ENCODE results near the gene PKHD1. TPM values are rescaled to one million over a fixed set of nuclear protein-coding genes. Genes with fewer than 3 reads are reported as not detected.

PKHD1 gene
- not detected for total RNA-seq

DNA sequence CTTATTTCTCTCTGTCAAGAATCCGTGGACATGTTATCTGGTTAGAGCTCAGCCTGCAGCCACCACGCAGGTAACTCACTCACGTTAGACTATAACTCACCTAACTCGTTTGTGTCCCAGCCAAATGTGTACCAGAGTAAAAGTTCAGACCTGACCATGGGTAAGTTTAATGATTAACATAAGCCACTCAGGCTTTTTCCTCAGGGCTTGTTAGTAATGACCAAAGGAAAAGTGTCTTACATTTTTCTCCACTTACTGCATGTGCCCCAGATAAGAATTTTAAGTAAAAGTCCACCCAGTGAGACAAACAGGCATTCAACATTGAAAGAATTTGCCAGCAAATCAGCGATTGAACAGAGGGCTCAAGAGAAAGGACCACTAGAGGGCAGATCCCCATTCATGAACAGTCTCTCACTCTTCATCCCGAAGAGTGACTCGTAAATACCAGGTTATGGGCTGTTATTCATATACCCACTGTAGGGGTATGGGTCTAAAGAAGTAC, at the start of gene PKHD1:
Gene PKHD1 (minus strand): TSS at position 116 of the 502 bp plus-strand sequence. CDS start 2,680 bp downstream, outside the sequence.
- Mint-ChIP-seq H3K4me1 (no peaks in the 10 kb centered on the region), H3K9me3 (ENCODE audit: low read depth) (no peaks in the 10 kb centered on the region), H3K4me3 (no peak within 1 kb of the TSS), H3K36me3 (no peaks in the 10 kb centered on the region), H3K27ac (no peak within 1 kb of the TSS), H3K27me3 (peaks cover 24% of the 10 kb centered on the region)
- no peak for ATAC-seq
- DNase-seq: no peak
- CTCF ChIA-PET: interaction anchor here (0.9 kb wide), 1 partner anchor 24 kb away, joined by 3 read pairs; no protein-coding TSS in a partner anchor

- CTCF ChIA-PET: no interaction called here
- Mint-ChIP-seq H3K27me3 (peaks cover 46% of the 10 kb centered on the region), H3K27ac (no peak overlapping the region), H3K9me3 (ENCODE audit: low read depth) (no peaks in the 10 kb centered on the region), H3K4me1 (no peaks in the 10 kb centered on the region), H3K36me3 (no peaks in the 10 kb centered on the region), H3K4me3 (no peak overlapping the region)
- ATAC-seq (no peak), DNase-seq (no peak)
These were observed 49.6 kb upstream of the PKHD1 start for GRCh38 chr6:52136934-52137467.

DNA sequence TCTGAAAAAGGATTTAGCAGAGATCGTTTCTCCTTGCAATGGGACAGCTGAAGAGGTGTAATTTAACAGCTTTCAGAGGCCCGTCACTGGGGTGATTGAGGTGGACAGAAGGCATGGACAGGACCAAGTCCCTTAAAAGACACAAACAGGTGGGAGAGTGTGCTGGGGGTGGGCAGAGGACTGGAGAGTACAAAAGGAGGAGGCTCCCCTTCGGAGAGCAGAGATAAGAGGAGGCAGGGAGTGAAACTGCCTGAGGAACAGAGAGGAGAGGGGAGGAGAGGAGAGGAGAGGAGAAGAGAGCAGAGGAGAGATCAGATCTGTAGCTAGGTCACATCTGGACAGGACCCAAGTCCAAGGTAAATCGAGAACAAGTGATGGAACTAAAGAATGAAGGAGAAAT, 48.6 kb upstream of the PKHD1 start:
- CTCF ChIA-PET: no interaction called here
- no peak for DNase-seq

DNA sequence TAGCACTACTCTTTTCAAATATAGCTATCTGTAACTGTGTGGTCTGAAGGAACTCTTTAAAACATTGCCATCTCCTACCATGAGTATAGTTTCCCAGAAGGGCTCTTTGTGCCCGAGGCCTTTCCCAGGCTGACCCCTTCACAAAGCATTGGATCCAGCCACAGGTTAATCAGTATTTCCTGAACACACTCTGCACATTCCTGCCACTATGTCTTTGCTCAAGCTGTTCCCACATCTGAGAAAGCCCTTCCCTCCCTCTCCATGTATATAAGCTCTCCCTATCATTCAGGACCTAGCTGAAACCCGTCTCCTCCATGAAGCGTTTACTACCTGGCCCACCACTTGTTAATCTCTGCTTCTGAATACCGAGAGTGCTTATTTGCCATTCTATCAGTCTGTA, 47.8 kb upstream of the PKHD1 start:
- Mint-ChIP-seq H3K36me3 (no peaks in the 10 kb centered on the region), H3K4me3 (no peak overlapping the region), H3K4me1 (no peaks in the 10 kb centered on the region), H3K27me3 (peaks cover 36% of the 10 kb centered on the region), H3K27ac (no peak overlapping the region), H3K9me3 (ENCODE audit: low read depth) (no peaks in the 10 kb centered on the region)
- DNase-seq (no peak), ATAC-seq (no peak)
- CTCF ChIA-PET: no interaction called here

More for the DNA sequence above, 48.6 kb upstream of the PKHD1 start:
- H3K4me1 Mint-ChIP-seq: no peaks in the 10 kb centered on the region
- no peaks in the 10 kb centered on the region for H3K36me3 Mint-ChIP-seq
- peaks cover 37% of the 10 kb centered on the region for H3K27me3 Mint-ChIP-seq
- H3K9me3 Mint-ChIP-seq (ENCODE audit: low read depth): no peaks in the 10 kb centered on the region
- no peak overlapping the region for H3K4me3 Mint-ChIP-seq
- ATAC-seq: no peak
- H3K27ac Mint-ChIP-seq: no peak overlapping the region

DNA sequence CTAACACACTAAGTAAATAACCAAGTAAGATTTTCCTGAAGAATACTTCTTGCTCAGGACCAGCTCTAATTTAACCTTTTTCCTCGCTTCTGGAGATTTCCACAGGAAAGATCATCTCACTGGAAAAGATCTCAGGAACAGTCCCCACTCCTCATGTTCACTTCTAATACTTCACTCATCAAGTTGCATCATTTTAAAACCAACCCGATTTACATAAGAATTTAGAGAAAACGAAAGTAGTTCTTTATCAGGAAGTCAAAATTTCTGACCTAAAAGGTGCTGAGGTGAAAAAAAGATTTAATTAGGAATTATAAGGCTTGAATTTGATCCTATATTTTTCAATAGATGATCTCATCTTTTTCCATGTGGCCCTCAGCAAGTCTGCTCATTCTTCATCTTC, 46.6 kb upstream of the PKHD1 start:
- CTCF ChIA-PET: no interaction called here
- peaks cover 39% of the 10 kb centered on the region for H3K27me3 Mint-ChIP-seq
- H3K36me3 Mint-ChIP-seq: no peaks in the 10 kb centered on the region
- no peaks in the 10 kb centered on the region for H3K9me3 Mint-ChIP-seq (ENCODE audit: low read depth)
- DNase-seq: no peak
- ATAC-seq: no peak
- no peaks in the 10 kb centered on the region for H3K4me1 Mint-ChIP-seq
- no peak overlapping the region for H3K4me3 Mint-ChIP-seq
- H3K27ac Mint-ChIP-seq: no peak overlapping the region

GRCh38 chr6:52133324-52133723, 45.9 kb upstream of the PKHD1 start:
- Mint-ChIP-seq H3K4me3 (no peak overlapping the region), H3K4me1 (no peaks in the 10 kb centered on the region), H3K27me3 (peaks cover 37% of the 10 kb centered on the region), H3K27ac (no peak overlapping the region), H3K9me3 (ENCODE audit: low read depth) (no peaks in the 10 kb centered on the region), H3K36me3 (no peaks in the 10 kb centered on the region)
- CTCF ChIA-PET: no interaction called here
- DNase-seq: no peak
- no peak for ATAC-seq

DNA sequence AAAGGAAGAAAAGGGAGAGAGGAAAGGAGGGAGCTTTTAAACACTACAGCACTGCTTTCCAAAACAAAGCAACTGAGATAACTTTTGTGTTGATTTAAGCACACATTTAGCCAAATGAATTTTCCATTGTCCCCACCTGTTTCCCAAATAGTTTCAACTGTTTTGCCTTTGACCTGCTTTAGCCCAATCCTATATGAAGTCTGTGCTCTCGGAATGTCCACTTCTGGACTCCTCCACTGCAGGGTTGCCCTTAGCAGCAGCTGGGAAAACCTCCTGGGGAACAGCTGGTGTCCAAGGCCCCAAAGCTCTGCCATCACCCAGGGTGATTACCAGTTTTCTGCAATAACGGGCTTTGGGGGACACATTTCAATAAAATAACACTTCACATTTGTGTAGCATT, 44.9 kb upstream of the PKHD1 start:
- Mint-ChIP-seq H3K4me1 (no peaks in the 10 kb centered on the region), H3K27ac (no peak overlapping the region), H3K36me3 (no peaks in the 10 kb centered on the region), H3K4me3 (no peak overlapping the region), H3K27me3 (peaks cover 40% of the 10 kb centered on the region), H3K9me3 (ENCODE audit: low read depth) (no peaks in the 10 kb centered on the region)
- CTCF ChIA-PET: interaction anchor here (0.6 kb wide), 1 partner anchor 126 kb away, joined by 3 read pairs; no protein-coding TSS in a partner anchor
- no peak for DNase-seq
- no peak for ATAC-seq

DNA sequence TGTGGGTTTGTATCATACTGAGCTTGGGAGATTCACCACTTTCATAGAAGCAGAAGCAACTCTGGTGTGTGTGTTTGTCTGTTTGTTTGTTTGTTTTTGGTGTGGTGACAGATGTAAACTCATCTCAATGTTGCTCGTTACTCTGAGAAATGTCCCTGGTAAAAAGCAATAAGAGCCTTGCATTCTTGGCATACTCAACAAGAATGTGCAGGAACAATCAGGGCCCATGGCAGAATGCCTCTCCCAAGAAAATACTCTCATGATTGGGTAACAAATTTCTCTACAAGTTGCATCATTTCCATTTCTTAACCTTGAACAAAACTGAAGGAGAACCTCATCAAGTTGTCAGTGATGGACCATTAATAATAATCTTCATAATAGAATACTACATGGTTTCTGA, 43.0 kb upstream of the PKHD1 start:
- Mint-ChIP-seq H3K27ac (no peak overlapping the region), H3K4me1 (no peaks in the 10 kb centered on the region), H3K36me3 (no peaks in the 10 kb centered on the region), H3K4me3 (no peak overlapping the region), H3K27me3 (peaks cover 33% of the 10 kb centered on the region), H3K9me3 (ENCODE audit: low read depth) (no peaks in the 10 kb centered on the region)
- ATAC-seq (no peak), DNase-seq (no peak)
- CTCF ChIA-PET: no interaction called here

DNA sequence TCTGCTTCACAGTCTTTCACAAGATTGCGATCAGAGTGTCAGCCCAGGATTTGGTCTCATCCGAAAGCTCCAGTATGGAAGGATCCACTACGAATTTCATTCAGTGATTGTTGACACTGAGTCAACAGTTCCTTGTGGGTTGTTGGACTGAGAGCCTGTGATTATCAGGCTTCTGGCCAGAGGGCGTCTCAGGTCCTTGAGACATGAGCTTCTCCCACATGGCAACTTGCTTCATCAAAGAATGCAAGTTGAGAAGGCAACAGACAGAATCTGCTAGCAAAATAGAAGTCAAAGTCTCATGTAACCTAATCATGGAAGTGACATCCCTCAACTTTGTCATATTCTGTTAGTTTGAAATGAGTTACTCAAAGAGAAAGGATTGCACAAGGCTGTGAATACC, 40.5 kb upstream of the PKHD1 start:
- ATAC-seq (no peak), DNase-seq (no peak)
- Mint-ChIP-seq H3K4me1 (no peaks in the 10 kb centered on the region), H3K9me3 (ENCODE audit: low read depth) (no peaks in the 10 kb centered on the region), H3K27ac (no peak overlapping the region), H3K36me3 (no peaks in the 10 kb centered on the region), H3K4me3 (no peak overlapping the region), H3K27me3 (peaks cover 49% of the 10 kb centered on the region)
- CTCF ChIA-PET: no interaction called here

GRCh38 chr6:52126231-52126630, 38.8 kb upstream of the PKHD1 start:
- Mint-ChIP-seq H3K36me3 (no peaks in the 10 kb centered on the region), H3K4me3 (no peak overlapping the region), H3K27ac (no peak overlapping the region), H3K4me1 (no peaks in the 10 kb centered on the region), H3K9me3 (ENCODE audit: low read depth) (no peaks in the 10 kb centered on the region), H3K27me3 (peaks cover 56% of the 10 kb centered on the region)
- CTCF ChIA-PET: no interaction called here
- no peak for ATAC-seq
- DNase-seq: no peak

DNA sequence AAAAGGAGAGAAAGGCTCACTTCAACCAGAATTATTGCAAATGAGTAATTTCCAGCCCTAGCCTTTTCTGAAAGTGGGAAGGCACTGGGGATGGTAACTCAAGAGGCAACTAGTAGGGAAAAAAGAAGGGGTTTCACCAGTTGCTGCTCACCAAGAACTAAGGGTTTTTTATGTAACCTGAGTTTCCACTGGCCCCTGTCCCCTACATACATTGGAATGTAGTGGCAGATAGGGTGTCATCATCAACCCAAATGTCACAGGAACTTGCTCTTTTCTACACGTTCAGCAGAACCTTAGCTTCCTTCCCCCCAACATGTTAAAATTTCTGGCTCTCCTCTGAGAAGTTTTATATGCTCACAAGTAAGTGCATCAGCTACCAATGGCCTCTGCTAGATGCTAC, 38.2 kb upstream of the PKHD1 start:
- Mint-ChIP-seq H3K9me3 (ENCODE audit: low read depth) (no peaks in the 10 kb centered on the region), H3K27ac (no peak overlapping the region), H3K36me3 (no peaks in the 10 kb centered on the region), H3K4me3 (no peak overlapping the region), H3K27me3 (peaks cover 56% of the 10 kb centered on the region), H3K4me1 (no peaks in the 10 kb centered on the region)
- DNase-seq: no peak
- CTCF ChIA-PET: no interaction called here
- ATAC-seq: no peak

- CTCF ChIA-PET: no interaction called here
- no peak for ATAC-seq
- H3K27ac Mint-ChIP-seq: no peak overlapping the region
- no peaks in the 10 kb centered on the region for H3K9me3 Mint-ChIP-seq (ENCODE audit: low read depth)
- H3K4me1 Mint-ChIP-seq: no peaks in the 10 kb centered on the region
- DNase-seq: no peak
- H3K36me3 Mint-ChIP-seq: no peaks in the 10 kb centered on the region
- peaks cover 52% of the 10 kb centered on the region for H3K27me3 Mint-ChIP-seq
- no peak overlapping the region for H3K4me3 Mint-ChIP-seq
These were observed 37.7 kb upstream of the PKHD1 start for GRCh38 chr6:52125139-52125538.

- Mint-ChIP-seq H3K27ac (no peak overlapping the region), H3K9me3 (ENCODE audit: low read depth) (no peaks in the 10 kb centered on the region), H3K4me1 (no peaks in the 10 kb centered on the region), H3K4me3 (no peak overlapping the region), H3K36me3 (no peaks in the 10 kb centered on the region), H3K27me3 (peaks cover 47% of the 10 kb centered on the region)
- CTCF ChIA-PET: no interaction called here
- no peak for ATAC-seq
- no peak for DNase-seq
These were observed 37.0 kb upstream of the PKHD1 start for GRCh38 chr6:52124126-52125121.

DNA sequence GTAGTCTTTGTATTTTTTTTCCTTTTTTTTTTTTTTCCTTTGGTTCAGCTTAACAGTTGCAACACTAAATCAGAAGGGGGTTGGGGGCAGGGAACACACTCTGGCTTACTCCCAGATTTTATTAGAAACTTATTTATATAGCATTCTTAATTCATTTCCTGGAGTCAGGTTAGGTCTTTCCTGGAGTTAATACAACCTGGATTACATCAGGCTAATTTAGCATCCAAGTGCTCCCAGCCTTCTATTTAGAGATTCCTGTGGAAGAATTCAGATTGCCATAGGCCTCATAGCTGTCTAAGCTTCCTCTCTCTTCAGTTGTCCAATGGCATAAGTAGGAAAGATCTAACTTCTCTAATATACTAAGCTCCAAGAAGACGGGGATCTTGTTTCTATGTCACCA, 35.8 kb upstream of the PKHD1 start:
- H3K36me3 Mint-ChIP-seq: no peaks in the 10 kb centered on the region
- H3K27ac Mint-ChIP-seq: no peak overlapping the region
- H3K4me1 Mint-ChIP-seq: no peaks in the 10 kb centered on the region
- H3K4me3 Mint-ChIP-seq: no peak overlapping the region
- H3K9me3 Mint-ChIP-seq (ENCODE audit: low read depth): no peaks in the 10 kb centered on the region
- ATAC-seq: no peak
- DNase-seq: no peak
- CTCF ChIA-PET: interaction anchor here (0.7 kb wide), 1 partner anchor 17 kb away, joined by 3 read pairs; no protein-coding TSS in a partner anchor
- peaks cover 46% of the 10 kb centered on the region for H3K27me3 Mint-ChIP-seq
